ENCODE measurements around the gene SEMA6A.

DNA sequence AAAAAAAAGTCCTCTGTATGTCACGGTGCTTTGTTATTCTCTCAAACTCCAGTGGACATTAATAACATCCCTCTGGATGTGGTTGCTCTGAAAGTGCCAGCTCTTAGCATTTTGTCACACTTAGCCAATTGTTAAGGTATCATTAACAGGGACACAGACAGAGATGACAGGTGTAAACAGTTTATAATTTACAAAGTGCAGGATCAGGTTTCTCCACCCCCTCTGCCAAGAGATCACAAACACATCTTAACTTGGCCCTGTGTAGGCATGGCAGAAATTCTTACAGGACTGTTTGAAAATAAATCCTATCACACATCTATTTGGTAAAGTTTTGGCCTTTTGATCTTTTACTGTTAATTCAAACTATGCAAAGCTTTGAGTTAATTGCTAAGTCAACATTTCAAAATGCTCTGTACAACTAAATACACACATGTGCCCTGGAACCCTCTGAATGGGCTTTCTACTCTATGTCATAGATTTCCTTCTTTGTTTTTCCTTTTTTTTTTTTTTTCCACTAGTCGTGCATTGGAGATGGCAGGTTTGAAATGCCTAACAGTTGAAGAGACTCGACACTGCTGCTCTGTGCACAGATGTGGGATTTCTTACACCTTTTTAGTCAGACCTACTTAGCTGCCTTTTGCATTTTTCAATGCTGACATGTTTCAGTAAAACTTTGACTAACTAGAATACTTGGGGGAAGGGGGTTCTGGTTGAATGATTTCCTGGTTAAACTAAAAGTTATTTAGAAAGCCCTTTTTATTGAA lies 41.7 kb downstream of the SEMA6A start:
- TF ChIP-seq ISL1 (CRISPR knock-in tag; IDR thresholded peaks at IDR 0.05): no peak
- TF ChIP-seq, protein P1, sequence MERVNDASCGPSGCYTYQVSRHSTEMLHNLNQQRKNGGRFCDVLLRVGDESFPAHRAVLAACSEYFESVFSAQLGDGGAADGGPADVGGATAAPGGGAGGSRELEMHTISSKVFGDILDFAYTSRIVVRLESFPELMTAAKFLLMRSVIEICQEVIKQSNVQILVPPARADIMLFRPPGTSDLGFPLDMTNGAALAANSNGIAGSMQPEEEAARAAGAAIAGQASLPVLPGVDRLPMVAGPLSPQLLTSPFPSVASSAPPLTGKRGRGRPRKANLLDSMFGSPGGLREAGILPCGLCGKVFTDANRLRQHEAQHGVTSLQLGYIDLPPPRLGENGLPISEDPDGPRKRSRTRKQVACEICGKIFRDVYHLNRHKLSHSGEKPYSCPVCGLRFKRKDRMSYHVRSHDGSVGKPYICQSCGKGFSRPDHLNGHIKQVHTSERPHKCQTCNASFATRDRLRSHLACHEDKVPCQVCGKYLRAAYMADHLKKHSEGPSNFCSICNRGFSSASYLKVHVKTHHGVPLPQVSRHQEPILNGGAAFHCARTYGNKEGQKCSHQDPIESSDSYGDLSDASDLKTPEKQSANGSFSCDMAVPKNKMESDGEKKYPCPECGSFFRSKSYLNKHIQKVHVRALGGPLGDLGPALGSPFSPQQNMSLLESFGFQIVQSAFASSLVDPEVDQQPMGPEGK (CRISPR knock-in tag; IDR thresholded peaks at IDR 0.05; ENCODE audit: borderline replicate concordance): no peak
